ENCODE measurements around the gene TTC23L.

DNA sequence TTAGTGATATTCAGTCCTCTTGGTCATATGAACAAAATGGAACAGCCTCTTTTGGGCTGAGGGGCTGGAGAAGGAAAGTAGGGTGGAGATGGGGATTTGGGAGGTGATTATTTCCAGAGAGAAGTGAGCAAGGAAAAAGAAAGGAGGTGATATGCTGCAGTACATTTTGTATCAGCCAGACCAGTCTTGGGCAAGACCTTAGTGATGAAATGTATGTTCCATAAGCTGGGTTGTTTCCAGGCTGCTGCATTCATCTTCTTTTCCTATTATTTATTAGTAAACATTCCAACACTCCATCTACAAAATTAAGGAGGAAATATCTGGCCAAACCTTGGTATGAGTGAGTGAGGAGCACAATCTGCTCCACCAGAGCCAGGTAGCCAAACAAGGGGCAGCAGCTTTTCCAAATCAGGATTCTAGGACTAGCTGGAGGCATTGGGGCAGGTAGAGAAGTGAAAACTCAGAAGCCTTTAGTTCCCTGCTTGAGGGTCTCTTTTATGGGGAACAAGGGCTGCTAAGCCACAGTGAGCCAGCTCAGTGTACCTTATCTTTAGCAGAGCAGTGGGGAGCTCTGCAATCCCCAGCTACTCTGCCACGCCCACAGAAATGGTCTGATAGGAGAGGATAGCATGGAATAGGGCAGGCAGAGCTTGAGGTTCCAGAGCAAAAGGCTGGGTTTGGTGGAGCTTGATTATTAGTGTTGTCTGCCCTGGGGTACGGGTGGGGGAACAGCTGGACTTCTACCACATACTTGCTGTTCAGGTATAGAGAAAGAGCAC, 56.9 kb downstream of the TTC23L start:
- no peak for TF ChIP-seq POLR2AphosphoS5 (IDR thresholded peaks at IDR 0.05; ENCODE audit: borderline replicate concordance, low read depth, low read length)
- no peak for TF ChIP-seq EZH2 (IDR thresholded peaks at IDR 0.05)
- no peak for TF ChIP-seq FOXP2 (optimal IDR thresholded peaks at IDR 0.05; ENCODE audit: control extremely low read depth, extremely low read length, insufficient read depth)

Data from SK-N-MC (cell line).